Measurements from ENCODE around the gene SURF6. TPM values are rescaled to one million over a fixed set of nuclear protein-coding genes. Genes with fewer than 3 reads are reported as not detected.

The SURF6 gene
- total RNA-seq, 1 experiment from 2014 or later = 21.2 TPM

DNA sequence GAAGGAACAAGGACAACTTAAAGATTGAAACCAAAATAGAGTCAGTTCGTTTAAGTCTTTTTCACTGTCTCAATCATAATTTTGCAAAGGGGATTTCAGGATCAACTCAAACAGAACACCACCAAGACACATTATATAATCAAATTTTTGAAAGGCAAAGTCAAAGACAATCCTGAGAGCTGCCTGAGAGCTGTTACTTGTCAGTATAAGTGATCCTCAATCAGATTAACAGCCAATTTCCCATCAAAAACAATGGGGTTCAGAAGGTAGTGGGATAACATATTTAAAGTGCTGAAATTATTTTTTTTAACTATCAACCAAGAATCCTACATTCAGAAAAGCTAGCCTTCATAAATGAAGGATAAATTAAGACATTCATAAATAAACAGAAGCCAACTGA lies 41.7 kb downstream of the SURF6 start:
- no peak overlapping the region for H3K27ac ChIP-seq
- DNase-seq = no peak
- H4K20me1 ChIP-seq (ENCODE audit: insufficient read depth) = no peaks in the 10 kb centered on the region
- CTCF ChIA-PET = no interaction called here
- H3K4me1 ChIP-seq (replicated peaks; ENCODE audit: insufficient read depth) = no peaks in the 10 kb centered on the region
- BruUV-seq (replicated peaks) = no TSS peak
- H3K27me3 ChIP-seq (ENCODE audit: insufficient read depth, low read depth) = peaks cover 76% of the 10 kb centered on the region
- H3K36me3 ChIP-seq (ENCODE audit: low read depth) = no peaks in the 10 kb centered on the region
- peaks cover 8% of the 10 kb centered on the region; the same call in 1 of the 2 replicates for H3K9me3 ChIP-seq (ENCODE audit: insufficient read depth, low read depth)
- H3F3A ChIP-seq (ENCODE audit: insufficient read depth, low read depth) = no peaks in the 10 kb centered on the region; the same call in 1 of the 2 replicates
- no peak overlapping the region for H2AFZ ChIP-seq
- H3K4me2 ChIP-seq = no peak overlapping the region
- no peaks in the 10 kb centered on the region for H3K9me2 ChIP-seq (ENCODE audit: insufficient read depth)
- no peaks in the 10 kb centered on the region for H3K79me2 ChIP-seq (ENCODE audit: low read depth)
- H3K4me3 ChIP-seq = no peak overlapping the region
- TF ChIP-seq, protein P1, sequence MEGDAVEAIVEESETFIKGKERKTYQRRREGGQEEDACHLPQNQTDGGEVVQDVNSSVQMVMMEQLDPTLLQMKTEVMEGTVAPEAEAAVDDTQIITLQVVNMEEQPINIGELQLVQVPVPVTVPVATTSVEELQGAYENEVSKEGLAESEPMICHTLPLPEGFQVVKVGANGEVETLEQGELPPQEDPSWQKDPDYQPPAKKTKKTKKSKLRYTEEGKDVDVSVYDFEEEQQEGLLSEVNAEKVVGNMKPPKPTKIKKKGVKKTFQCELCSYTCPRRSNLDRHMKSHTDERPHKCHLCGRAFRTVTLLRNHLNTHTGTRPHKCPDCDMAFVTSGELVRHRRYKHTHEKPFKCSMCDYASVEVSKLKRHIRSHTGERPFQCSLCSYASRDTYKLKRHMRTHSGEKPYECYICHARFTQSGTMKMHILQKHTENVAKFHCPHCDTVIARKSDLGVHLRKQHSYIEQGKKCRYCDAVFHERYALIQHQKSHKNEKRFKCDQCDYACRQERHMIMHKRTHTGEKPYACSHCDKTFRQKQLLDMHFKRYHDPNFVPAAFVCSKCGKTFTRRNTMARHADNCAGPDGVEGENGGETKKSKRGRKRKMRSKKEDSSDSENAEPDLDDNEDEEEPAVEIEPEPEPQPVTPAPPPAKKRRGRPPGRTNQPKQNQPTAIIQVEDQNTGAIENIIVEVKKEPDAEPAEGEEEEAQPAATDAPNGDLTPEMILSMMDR (conservative IDR thresholded peaks at IDR 0.05) = no peak
- TF ChIP-seq EZH2 (IDR thresholded peaks at IDR 0.05; ENCODE audit: low read depth) = no peak
- POLR2A ChIA-PET (ENCODE audit: unreplicated experiment) = no interaction called here
- intact Hi-C loops (cut with micrococcal nuclease; ENCODE audit: unreplicated experiment) = no loop called here

DNA sequence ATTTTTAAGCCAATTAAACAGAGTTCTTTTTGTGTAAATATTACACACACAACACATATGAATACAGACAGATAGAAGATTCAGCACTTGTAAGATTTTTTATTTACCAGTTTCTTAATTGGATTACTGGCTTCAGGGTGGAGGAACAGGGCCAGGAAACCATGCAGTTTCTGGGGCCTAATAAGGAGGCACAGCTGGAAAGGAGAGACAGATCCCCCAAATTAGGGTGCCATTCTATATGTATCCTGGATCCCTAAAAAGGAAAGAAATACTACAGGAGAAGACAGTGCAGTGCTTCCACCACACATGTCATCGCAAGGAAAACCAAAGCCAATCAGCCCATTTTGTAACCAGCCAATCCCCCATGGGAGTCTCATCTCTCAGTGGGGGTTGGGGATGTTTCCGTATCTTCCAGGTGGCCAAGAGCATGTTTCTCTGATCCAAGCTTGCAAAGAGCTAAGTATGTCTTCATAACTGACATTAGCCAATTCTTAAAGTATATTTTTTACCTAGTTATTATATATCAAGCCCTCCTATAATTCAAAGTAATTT lies 45.2 kb downstream of the SURF6 start:
- no TSS peak for BruUV-seq (replicated peaks)
- CTCF ChIA-PET = no interaction called here
- no peak for TF ChIP-seq EZH2 (IDR thresholded peaks at IDR 0.05; ENCODE audit: low read depth)
- TF ChIP-seq, protein P1 (conservative IDR thresholded peaks at IDR 0.05) = no peak
- no peaks in the 10 kb centered on the region for H3K36me3 ChIP-seq (ENCODE audit: low read depth)
- H3F3A ChIP-seq (ENCODE audit: insufficient read depth, low read depth) = peaks cover 5% of the 10 kb centered on the region; the same call in 1 of the 2 replicates
- H3K4me2 ChIP-seq = no peak overlapping the region
- no peak overlapping the region for H3K4me3 ChIP-seq
- H2AFZ ChIP-seq = no peak overlapping the region
- H3K27me3 ChIP-seq (ENCODE audit: insufficient read depth, low read depth) = peaks cover 51% of the 10 kb centered on the region
- no peaks in the 10 kb centered on the region for H3K9me2 ChIP-seq (ENCODE audit: insufficient read depth)
- intact Hi-C loops (cut with micrococcal nuclease; ENCODE audit: unreplicated experiment) = no loop called here
- POLR2A ChIA-PET (ENCODE audit: unreplicated experiment) = no interaction called here
- DNase-seq = no peak
- H3K4me1 ChIP-seq (replicated peaks; ENCODE audit: insufficient read depth) = no peaks in the 10 kb centered on the region
- no peaks in the 10 kb centered on the region for H4K20me1 ChIP-seq (ENCODE audit: insufficient read depth)
- no peaks in the 10 kb centered on the region for H3K79me2 ChIP-seq (ENCODE audit: low read depth)
- peaks cover 13% of the 10 kb centered on the region; the same call in 1 of the 2 replicates for H3K9me3 ChIP-seq (ENCODE audit: insufficient read depth, low read depth)
- no peak overlapping the region for H3K27ac ChIP-seq

DNA sequence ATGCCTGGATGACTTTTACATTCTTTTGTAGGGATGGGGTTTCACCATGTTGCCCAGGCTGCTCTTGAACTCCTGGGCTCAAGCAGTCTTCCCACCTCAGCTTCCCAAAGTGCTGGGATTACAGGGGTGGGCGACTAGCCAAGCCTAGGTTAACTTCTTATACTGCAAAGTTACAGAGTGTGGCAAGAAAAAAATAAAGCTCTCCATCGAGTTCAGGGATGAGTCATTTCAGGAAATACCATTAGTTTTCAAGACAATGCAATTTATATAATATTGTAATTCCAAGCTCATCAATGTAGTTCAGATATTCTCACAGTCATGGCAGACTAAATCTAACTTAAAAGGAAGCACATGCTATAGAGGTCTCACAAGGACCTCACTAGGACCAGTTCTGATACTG lies 49.5 kb downstream of the SURF6 start:
- intact Hi-C loops (cut with micrococcal nuclease; ENCODE audit: unreplicated experiment) = no loop called here
- no peaks in the 10 kb centered on the region for H3K79me2 ChIP-seq (ENCODE audit: low read depth)
- no peak overlapping the region for H3K4me2 ChIP-seq
- TF ChIP-seq, protein P1 (conservative IDR thresholded peaks at IDR 0.05) = no peak
- TF ChIP-seq EZH2 (IDR thresholded peaks at IDR 0.05; ENCODE audit: low read depth) = no peak
- CTCF ChIA-PET = interaction anchor here (0.7 to 1.0 kb wide), 2 partner anchors 48 to 347 kb away, joined by 5 to 6 read pairs; no protein-coding TSS in a partner anchor
- peaks cover 13% of the 10 kb centered on the region; the same call in 1 of the 2 replicates for H3K9me3 ChIP-seq (ENCODE audit: insufficient read depth, low read depth)
- DNase-seq = no peak
- H3K4me1 ChIP-seq (replicated peaks; ENCODE audit: insufficient read depth) = no peaks in the 10 kb centered on the region
- no peaks in the 10 kb centered on the region for H4K20me1 ChIP-seq (ENCODE audit: insufficient read depth)
- peaks cover 25% of the 10 kb centered on the region for H3K27me3 ChIP-seq (ENCODE audit: insufficient read depth, low read depth)
- H3F3A ChIP-seq (ENCODE audit: insufficient read depth, low read depth) = peaks cover 5% of the 10 kb centered on the region; the same call in 1 of the 2 replicates
- H3K9me2 ChIP-seq (ENCODE audit: insufficient read depth) = no peaks in the 10 kb centered on the region
- no TSS peak for BruUV-seq (replicated peaks)
- no peak overlapping the region for H2AFZ ChIP-seq
- H3K36me3 ChIP-seq (ENCODE audit: low read depth) = no peaks in the 10 kb centered on the region
- POLR2A ChIA-PET (ENCODE audit: unreplicated experiment) = interaction anchor here (0.6 kb wide), 1 partner anchor 637 kb away, joined by 4 read pairs; no protein-coding TSS in a partner anchor
- H3K4me3 ChIP-seq = no peak overlapping the region
- no peak overlapping the region for H3K27ac ChIP-seq
